B cell (primary cell): ENCODE results near the gene FAM13C. TPM values are rescaled to one million over a fixed set of nuclear protein-coding genes. Genes with fewer than 3 reads are reported as not detected.

Experiments
- ATAC-seq: fragments of 200-7000 bp; cut with Tn5 transposase; one replicate; pipeline ENCODE4 v1.10.0; 2021; ENCODE audit warnings: low read depth, mild to moderate bottlenecking, moderate number of reproducible peaks, moderate library complexity
- CTCF ChIA-PET: fragments of 350-600 bp; sonication (Branson Sonifier 250); formaldehyde crosslinking; loops from one replicate; lab custom pipeline; 2021; ENCODE audit warnings: antibody characterized with exemption, inconsistent platforms; lab: Charles Lee
- POLR2A ChIA-PET: fragments of 350-600 bp; sonication (Branson Sonifier 250); formaldehyde crosslinking; loops from one replicate; lab custom pipeline; 2021; ENCODE audit warnings: antibody characterized with exemption; lab: Charles Lee
- DNase-seq: peaks from one replicate; pipeline ENCODE4 v3.0.0; 2013
- H2AFZ ChIP-seq: 2 replicates; pipeline ENCODE4 v1.6.1; 2012; ENCODE audit warnings: mild to moderate bottlenecking, low read depth, low read length; ENCODE audit not compliant: insufficient read depth, poor library complexity, severe bottlenecking
- H3K27ac ChIP-seq, 2 donors: 1 replicate in 1 of 2; 2 replicates in 1 of 2; pipeline ENCODE4 v1.5.1; 2012 to 2013; ENCODE audit warnings: low read length in 2 of 2, mild to moderate bottlenecking in 2 of 2, moderate library complexity in 1 of 2
- H3K27me3 ChIP-seq, 4 experiments: fragments of 200-600 bp in 1 of 4; sonication (generic) in 1 of 4; replicated peaks in 1 of 4; 1 replicate in 2 of 4; 2 replicates in 2 of 4; pipeline versions ENCODE4 v1.6.1 to v1.7.0; 2013 to 2016; ENCODE audit warnings: low read length in 3 of 4, mild to moderate bottlenecking in 2 of 4, mixed read lengths in 1 of 4, moderate library complexity in 1 of 4; ENCODE audit not compliant: insufficient read depth in 4 of 4, control insufficient read depth in 3 of 4; ENCODE audit errors: control extremely low read depth in 1 of 4
- H3K36me3 ChIP-seq, 2 experiments: replicated peaks in 1 of 2; 1 replicate in 1 of 2; 2 replicates in 1 of 2; pipeline versions ENCODE4 v1.6.1 to v1.7.1; 2013; ENCODE audit warnings: low read length in 1 of 2; ENCODE audit not compliant: insufficient read depth in 2 of 2, control insufficient read depth in 1 of 2; ENCODE audit errors: control extremely low read depth in 1 of 2, extremely low read depth in 1 of 2
- H3K4me1 ChIP-seq, 2 donors: fragments of 200-600 bp in 1 of 2; sonication (generic) in 1 of 2; 1 replicate in 1 of 2; 2 replicates in 1 of 2; pipeline versions ENCODE4 v1.5.1 to v1.6.1; 2013 to 2017; ENCODE audit warnings: low read length in 2 of 2; ENCODE audit not compliant: control insufficient read depth in 2 of 2, insufficient read depth in 2 of 2
- H3K4me2 ChIP-seq: replicated peaks from 2 replicates; pipeline ENCODE3; 2012; ENCODE audit warnings: mild to moderate bottlenecking, low read depth, low read length; ENCODE audit not compliant: poor library complexity, severe bottlenecking
- H3K4me3 ChIP-seq, 5 experiments: fragments of 200-600 bp in 1 of 5; sonication (generic) in 1 of 5; 1 replicate in 3 of 5; 2 replicates in 2 of 5; pipeline versions ENCODE4 v1.5.1 to v1.7.0; 2011 to 2016; ENCODE audit warnings: low read length in 4 of 5, mild to moderate bottlenecking in 4 of 5, low read depth in 2 of 5, control low read depth in 1 of 5, moderate library complexity in 1 of 5; ENCODE audit not compliant: insufficient read depth in 1 of 5; ENCODE audit errors: control extremely low read depth in 1 of 5, extremely low read depth in 1 of 5
- H3K79me2 ChIP-seq: fragments of 200-600 bp; sonication (generic); one replicate; pipeline ENCODE4 v1.6.0; 2016; ENCODE audit warnings: low read length; ENCODE audit not compliant: control insufficient read depth, insufficient read depth
- H3K9ac ChIP-seq: fragments of 200-600 bp; sonication (generic); 2 replicates; pipeline ENCODE4 v1.6.1; 2017; ENCODE audit warnings: mild to moderate bottlenecking, low read length, moderate library complexity
- H3K9me3 ChIP-seq, 3 donors: one replicate each; pipeline versions ENCODE4 v1.6.1 to v1.7.1; 2013; ENCODE audit warnings: low read length in 2 of 3; ENCODE audit not compliant: control insufficient read depth in 2 of 3, insufficient read depth in 1 of 3; ENCODE audit errors: control extremely low read depth in 1 of 3
- H4K20me1 ChIP-seq: 2 replicates; pipeline ENCODE4 v1.6.0; 2012; ENCODE audit warnings: mild to moderate bottlenecking, low read length; ENCODE audit not compliant: insufficient read depth, control insufficient read depth, poor library complexity, severe bottlenecking
- H3K27ac Mint-ChIP-seq: one replicate; pipeline ENCODE4 v1.8.0; 2021; ENCODE audit warnings: mixed read lengths
- H3K27me3 Mint-ChIP-seq: one replicate; pipeline ENCODE4 v1.8.0; 2021; ENCODE audit warnings: mixed read lengths
- H3K4me1 Mint-ChIP-seq: one replicate; pipeline ENCODE4 v1.8.0; 2021; ENCODE audit warnings: mixed read lengths
- H3K4me3 Mint-ChIP-seq: one replicate; pipeline ENCODE4 v1.8.0; 2021; ENCODE audit warnings: mixed read lengths
- H3K9me3 Mint-ChIP-seq: one replicate; pipeline ENCODE4 v1.8.0; 2022; ENCODE audit warnings: mixed read lengths; ENCODE audit not compliant: insufficient read depth
- EZH2 ChIP-seq: IDR thresholded peaks from 2 replicates; pipeline ENCODE4 v1.6.1; 2012; ENCODE audit warnings: borderline replicate concordance, low read depth, mild to moderate bottlenecking, moderate library complexity, low read length; ENCODE audit not compliant: insufficient read depth, poor library complexity, severe bottlenecking
- WGBS: methylation state at CpG from one replicate; pipeline ENCODE4 v1.1.5; 2013; ENCODE audit warnings: missing lambda C conversion rate; ENCODE audit not compliant: insufficient coverage; 5-methylcytosine and 5-hydroxymethylcytosine counted together
- intact Hi-C: fragments of 100-400 bp; cut with micrococcal nuclease; formaldehyde crosslinking; loops from one replicate; pipeline ENCODE4 v1.10.0; 2022
- polyA plus RNA-seq: library from polyadenylated mRNA; depleted of rRNA; stranded (reverse); fragments of >200 nt; gene quantifications from 2 replicates; pipeline ENCODE4 v1.2.3, GENCODE V29; 2012
- total RNA-seq, 2 donors: library from RNA; stranded (reverse); fragments of 120-200 nt in 1 of 2; gene quantifications; 1 replicate in 1 of 2; 2 replicates in 1 of 2; pipeline versions ENCODE4 v1.2.3 to v1.2.4, GENCODE V29; 2013 to 2022
- TF ChIP-seq, protein P1 (sequence below): fragments of 200-600 bp; IDR thresholded peaks from one replicate; pipeline ENCODE4 v1.8.0; 2022; ENCODE audit warnings: antibody characterized with exemption, mild to moderate bottlenecking

FAM13C gene
- total and polyA plus RNA-seq, 2 donors (not counting 1 experiment from before 2014, with no cell fraction given), result not detected

DNA sequence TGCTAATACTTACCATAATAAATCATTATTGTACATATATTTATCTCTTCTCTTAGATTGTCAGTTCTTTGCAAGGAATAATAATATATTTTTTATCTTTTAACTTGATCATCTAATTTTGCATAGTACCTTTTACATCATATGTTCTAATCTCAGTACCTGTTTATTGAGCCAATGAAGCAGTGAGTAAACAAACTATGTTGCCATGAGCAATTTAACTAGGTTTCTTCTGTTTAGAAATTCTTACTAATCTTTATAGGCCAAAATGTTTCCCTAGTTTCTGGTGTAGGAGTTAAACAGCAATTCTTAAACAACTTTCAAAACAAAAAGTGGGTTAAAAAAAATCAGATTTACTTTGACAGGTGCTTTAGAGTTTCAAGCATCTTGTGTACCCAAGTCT, 124.6 kb downstream of the FAM13C start:
- Mint-ChIP-seq H3K27me3 (no peaks in the 10 kb centered on the region), H3K4me3 (no peak overlapping the region), H3K4me1 (no peaks in the 10 kb centered on the region), H3K27ac (no peak overlapping the region), H3K9me3 (no peaks in the 10 kb centered on the region)
- no peaks in the 10 kb centered on the region for H3K4me1 ChIP-seq
- POLR2A ChIA-PET, result no interaction called here
- H3K27me3 ChIP-seq, result no peaks in the 10 kb centered on the region
- intact Hi-C loops, result no loop called here
- H2AFZ ChIP-seq, result no peak overlapping the region
- H4K20me1 ChIP-seq, result no peaks in the 10 kb centered on the region
- CTCF ChIA-PET, result no interaction called here
- no peak overlapping the region for H3K4me2 ChIP-seq
- TF ChIP-seq, protein P1, sequence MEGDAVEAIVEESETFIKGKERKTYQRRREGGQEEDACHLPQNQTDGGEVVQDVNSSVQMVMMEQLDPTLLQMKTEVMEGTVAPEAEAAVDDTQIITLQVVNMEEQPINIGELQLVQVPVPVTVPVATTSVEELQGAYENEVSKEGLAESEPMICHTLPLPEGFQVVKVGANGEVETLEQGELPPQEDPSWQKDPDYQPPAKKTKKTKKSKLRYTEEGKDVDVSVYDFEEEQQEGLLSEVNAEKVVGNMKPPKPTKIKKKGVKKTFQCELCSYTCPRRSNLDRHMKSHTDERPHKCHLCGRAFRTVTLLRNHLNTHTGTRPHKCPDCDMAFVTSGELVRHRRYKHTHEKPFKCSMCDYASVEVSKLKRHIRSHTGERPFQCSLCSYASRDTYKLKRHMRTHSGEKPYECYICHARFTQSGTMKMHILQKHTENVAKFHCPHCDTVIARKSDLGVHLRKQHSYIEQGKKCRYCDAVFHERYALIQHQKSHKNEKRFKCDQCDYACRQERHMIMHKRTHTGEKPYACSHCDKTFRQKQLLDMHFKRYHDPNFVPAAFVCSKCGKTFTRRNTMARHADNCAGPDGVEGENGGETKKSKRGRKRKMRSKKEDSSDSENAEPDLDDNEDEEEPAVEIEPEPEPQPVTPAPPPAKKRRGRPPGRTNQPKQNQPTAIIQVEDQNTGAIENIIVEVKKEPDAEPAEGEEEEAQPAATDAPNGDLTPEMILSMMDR, result no peak
- TF ChIP-seq EZH2, result no peak
- no peak overlapping the region for H3K4me3 ChIP-seq
- H3K9me3 ChIP-seq, result no peaks in the 10 kb centered on the region
- H3K9ac ChIP-seq, result no peak overlapping the region
- H3K27ac ChIP-seq, result no peak overlapping the region
- no peak for ATAC-seq
- H3K79me2 ChIP-seq, result no peaks in the 10 kb centered on the region
- H3K36me3 ChIP-seq, result no peaks in the 10 kb centered on the region
- no peak for DNase-seq

DNA sequence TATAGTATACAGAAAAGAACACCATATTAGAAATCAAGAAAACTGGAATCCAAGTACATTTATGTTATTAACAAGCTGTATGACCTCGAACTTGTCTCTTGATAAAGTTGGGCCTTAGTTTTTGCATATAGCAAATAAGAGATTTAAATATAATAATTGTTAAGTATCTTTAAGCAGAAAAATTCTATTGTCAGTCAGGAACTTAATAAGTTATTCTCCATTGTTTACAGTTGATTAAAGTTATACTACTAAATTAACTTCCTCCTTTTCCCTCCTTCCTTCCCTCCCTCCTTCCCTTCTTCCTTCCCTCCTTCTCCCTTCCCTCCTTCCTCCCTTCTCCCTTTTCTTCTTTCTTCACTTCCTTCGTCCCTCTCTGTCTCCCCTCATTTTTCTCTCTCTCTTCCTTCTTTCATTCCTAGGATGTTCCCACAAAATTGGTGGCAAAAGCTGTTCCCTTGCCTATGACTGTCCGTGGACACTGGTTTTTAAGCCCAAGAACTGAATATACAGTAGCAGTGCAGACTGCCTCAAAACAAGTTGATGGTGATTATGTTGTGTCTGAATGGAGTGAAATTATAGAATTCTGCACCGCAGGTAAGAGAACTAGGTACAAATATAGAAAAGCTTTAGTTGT, 126.2 kb downstream of the FAM13C start:
- H3K27ac ChIP-seq, result no peak overlapping the region
- no peaks in the 10 kb centered on the region for H3K79me2 ChIP-seq
- H3K9ac ChIP-seq, result no peak overlapping the region
- H4K20me1 ChIP-seq, result no peaks in the 10 kb centered on the region
- no peak for TF ChIP-seq EZH2
- TF ChIP-seq, protein P1, result no peak
- no peak for ATAC-seq
- no peaks in the 10 kb centered on the region for H3K36me3 ChIP-seq
- WGBS, result 82% methylated on average over 1 of the region's 4 CpGs
- Mint-ChIP-seq H3K4me3 (no peak overlapping the region), H3K4me1 (no peaks in the 10 kb centered on the region), H3K27me3 (no peaks in the 10 kb centered on the region), H3K9me3 (no peaks in the 10 kb centered on the region), H3K27ac (no peak overlapping the region)
- no peak overlapping the region for H3K4me2 ChIP-seq
- no peak overlapping the region for H3K4me3 ChIP-seq
- no peak for DNase-seq
- intact Hi-C loops, result no loop called here
- ChIA-PET CTCF (interaction anchor here (0.8 kb wide), 1 partner anchor 9 kb away, joined by 4 read pairs; no protein-coding TSS in a partner anchor), POLR2A (no interaction called here)
- H3K27me3 ChIP-seq, result no peaks in the 10 kb centered on the region
- H2AFZ ChIP-seq, result no peak overlapping the region
- no peaks in the 10 kb centered on the region for H3K9me3 ChIP-seq
- no peaks in the 10 kb centered on the region for H3K4me1 ChIP-seq
